PC-3 (cell line): ENCODE data around the gene LDB1.

Source experiments
- CTCF ChIP-seq: fragments of 300-600 bp; sonication (generic); conservative IDR thresholded peaks from 2 replicates; pipeline ENCODE4 v1.5.1; 2017; ENCODE audit warnings: antibody characterized with exemption, low read depth, mild to moderate bottlenecking, low read length
- EZH2 ChIP-seq: fragments of 300-600 bp; sonication (generic); IDR thresholded peaks from one replicate; pipeline ENCODE4 v1.6.1; 2017; ENCODE audit warnings: antibody characterized with exemption, mild to moderate bottlenecking, low read length; ENCODE audit not compliant: unreplicated experiment

DNA sequence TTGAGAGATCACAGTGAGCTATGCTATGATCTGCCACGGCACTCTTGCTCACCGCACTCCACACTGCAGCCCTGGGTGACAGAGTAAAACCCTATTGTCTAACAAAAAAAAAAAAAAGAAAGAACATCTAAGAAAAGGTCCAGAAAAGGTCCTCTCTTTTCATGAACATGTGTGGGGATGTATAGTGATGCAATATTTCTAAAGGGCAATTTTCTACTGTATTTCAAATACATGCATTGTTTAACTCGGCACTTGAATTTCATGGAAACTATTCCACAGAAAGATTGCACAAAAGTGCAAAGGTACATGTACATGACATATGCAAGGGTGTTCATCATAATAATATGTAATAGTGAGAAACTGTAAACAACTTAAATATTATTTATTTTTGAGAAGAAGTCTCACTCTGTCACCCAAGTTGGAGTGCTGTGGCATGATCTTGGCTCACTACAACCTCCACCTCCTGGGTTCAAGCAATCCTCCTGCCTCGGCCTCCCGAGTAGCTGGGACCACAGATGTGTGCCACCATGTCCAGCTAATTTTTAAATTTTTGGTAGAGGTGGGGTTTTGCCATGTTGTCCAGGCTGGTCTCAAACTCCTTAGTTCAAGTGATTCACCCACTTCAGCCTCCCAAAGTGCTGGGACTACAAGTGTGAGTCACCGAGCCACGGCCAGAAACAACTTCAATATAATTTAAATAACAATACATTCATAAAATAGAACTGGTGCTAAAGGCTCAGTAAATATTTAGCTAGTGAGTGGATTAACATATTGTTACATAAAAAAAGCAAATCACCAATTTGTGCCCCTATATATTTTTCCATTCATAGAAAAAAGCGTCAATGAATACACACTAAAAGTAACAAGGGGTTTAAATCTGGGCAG, 11.4 kb upstream of the LDB1 start:
- TF ChIP-seq EZH2 (no peak), CTCF (no peak)
